NCI-H1105 (cell line): Measurements from ENCODE around the gene RNF4.
A peak's percentile ranks its signal among the peaks of the same experiment; 100 is the strongest.
"Not testable (repeated sequence)": the region's sequence is repeated elsewhere in the genome, so short reads cannot be mapped to it uniquely, and the experiment has no call there.

Source experiments
- DNase-seq: peaks from one replicate; lab custom pipeline; 2025; lab: John Stamatoyannopoulos, UW

RNF4 gene

DNA sequence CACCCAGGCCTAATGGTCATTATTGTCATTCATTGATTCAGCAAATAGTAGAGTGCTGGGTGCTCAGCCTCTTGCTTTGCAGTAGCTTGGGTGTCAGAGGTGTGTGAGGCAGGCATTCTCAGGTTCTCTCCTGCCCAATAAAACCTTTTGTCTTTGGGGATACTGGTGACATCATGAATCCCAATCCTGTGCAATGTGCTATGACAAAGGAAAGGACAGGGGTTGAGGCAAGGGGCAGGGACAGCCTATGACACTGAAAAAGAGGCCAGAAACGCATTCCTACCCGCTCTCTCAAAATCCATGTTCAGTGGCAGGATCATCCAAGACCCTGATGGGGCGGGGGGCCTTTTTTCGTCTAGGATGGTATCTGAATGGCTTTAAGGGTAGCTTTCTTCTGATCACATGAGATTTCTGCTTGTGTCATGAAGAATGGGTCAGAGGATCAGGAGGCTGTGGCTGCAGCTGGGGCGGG lies 66.0 kb downstream of the RNF4 start:
- DNase-seq: no peak

DNA sequence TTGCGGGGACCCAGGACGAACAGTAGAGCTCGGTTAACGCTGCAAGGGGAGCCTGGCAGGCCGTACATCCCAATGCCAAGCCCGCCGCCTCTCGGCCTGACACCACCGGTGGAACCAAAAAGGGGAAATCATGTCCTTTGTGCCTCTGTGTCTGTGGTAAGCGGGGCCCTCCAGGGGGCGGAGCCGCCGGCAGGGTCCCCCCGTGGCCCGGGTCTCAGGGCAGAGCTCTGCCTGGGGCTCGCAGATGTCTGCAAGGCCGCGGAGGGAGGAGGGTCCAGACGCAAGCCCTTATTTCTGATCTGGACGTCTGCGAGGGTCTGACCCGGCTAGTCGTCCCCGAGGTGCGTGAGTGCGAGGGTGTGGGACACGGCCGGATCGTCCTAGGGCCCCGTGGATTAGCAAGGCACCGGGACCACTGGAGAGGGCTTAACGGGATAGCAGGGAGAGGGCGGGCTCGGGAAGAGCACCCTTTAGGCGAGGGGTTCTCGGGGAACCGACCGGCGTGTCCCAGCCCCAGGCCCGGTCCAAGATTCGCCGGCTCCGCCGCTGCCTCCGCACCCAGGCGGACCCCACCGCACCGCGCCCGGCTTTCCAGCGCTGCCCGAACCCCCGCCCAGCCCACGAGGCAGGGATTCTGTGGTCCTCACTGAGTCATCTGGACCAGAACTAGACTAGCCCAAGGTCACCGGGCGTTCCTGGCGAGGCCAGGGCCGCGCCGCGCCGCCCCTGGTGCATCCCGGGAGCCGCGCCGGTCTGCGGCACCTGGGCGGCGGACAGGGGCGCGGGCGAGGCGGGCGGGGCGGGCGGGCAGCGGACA lies 66.7 kb downstream of the RNF4 start:
- DNase-seq: no peak

DNA sequence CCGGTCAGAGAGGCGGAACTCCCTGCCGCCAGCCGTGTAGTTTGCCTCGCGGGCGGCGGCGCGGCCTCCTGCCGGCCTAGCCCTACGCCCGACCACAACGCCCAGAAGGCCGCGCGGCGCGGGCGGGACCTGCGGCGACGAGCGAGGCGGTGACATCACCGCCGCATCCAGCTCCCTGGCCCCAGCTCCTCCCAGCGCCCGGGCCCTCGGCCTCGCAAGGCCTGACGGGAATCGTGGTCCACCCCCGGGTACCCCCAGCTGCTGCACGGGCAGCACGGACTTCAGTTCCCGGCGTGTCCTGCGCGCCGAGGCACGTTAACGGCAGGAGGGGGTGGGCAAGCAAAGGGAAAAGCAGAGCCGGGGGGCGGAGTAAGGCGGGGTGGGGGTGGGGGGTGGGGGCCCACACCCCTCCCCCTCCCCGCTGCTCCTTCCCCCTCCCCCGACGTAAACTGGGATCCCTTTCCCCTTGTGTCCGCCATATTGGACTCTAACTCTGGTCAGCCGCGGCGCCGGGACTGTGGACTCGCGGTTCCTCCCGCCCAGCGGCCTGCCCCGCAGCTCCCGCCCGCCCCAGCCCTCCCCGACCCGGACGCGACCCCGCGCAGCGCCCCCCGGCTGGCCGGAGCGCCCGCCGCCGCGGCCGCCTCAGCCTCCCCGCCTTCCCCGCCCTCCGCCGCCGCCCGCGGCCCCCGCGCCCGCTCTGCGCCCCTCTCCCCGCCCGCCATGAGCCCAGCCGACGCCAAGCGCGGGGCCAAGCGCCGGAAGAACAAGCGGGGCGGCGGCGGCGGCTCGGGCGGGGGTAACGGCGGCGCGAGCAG lies 67.5 kb downstream of the RNF4 start, which contains the start of gene FAM193A:
TSS of gene FAM193A (plus strand) at position 455 of the 818 bp plus-strand sequence. CDS start at position 724, 269 bp downstream.
- peak; percentile 92 for DNase-seq

DNA sequence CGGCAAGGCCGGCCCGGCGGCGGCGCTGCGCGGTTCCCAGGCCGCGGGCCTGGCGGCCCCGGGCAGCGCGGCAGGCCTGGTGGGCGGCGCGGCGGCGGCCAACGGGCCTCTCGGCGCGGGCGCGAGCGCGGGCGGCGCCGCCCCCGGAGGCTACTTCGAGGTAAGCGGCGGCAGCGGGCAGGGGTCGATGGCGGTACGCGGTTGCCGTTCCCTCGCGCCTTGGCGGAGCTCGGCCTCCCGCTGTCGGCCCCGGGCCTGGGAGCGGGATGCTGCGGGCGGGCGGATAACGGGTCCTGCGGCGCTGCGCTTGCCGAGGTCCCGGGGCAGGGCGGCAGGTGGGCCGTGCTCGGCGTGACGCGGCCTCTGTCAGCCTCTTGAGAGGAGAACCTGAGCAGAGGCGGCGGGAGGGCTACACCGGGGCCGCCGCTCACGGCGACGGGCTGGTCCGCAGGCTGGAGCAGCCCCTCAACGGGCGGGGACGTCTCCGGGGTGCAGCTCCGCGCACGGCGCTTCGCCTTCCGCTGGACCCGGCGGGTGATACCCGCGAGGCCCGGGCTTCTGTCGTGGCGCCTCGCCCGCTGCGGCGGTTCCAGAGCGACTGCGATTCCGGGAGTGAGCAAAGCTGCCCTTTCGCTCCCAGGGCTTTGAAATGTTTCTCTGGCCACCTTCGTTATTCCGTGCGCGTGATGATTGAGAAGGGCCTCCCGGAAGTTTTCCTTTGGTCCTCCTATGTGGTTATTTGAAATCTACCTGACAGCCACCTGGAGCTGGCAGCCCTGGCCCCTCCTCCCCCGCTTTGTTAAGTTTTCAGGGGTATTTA lies 68.3 kb downstream of the RNF4 start:
- no peak for DNase-seq

DNA sequence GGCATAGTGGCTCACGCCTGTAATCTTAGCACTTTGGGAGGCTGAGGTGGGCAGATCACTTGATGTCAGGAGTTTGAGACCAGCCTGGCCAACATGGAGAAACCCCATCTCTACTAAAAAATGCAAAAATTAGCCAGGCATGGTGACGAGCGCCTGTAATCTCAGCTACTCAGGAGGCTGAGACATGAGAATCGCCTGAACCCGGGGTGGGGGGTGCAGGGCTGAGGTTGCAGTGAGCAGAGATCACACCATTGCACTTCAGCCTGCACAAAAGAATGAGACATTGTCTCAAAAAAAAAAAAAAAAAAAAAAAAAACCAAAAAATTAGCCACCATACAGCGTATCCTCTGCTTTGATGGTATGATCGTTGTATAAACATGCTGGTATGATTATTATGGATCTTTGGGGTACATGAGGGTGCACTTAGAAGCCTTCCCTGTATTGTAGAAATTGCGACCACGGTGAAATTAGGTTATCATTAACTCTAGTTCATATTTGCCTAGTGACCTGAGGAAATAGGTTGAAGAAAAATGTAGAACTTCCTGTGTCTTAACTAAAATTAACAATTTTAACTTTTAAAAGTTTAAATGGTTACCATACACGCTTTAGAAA lies 74.8 kb downstream of the RNF4 start:
- DNase-seq: not testable (repeated sequence)

DNA sequence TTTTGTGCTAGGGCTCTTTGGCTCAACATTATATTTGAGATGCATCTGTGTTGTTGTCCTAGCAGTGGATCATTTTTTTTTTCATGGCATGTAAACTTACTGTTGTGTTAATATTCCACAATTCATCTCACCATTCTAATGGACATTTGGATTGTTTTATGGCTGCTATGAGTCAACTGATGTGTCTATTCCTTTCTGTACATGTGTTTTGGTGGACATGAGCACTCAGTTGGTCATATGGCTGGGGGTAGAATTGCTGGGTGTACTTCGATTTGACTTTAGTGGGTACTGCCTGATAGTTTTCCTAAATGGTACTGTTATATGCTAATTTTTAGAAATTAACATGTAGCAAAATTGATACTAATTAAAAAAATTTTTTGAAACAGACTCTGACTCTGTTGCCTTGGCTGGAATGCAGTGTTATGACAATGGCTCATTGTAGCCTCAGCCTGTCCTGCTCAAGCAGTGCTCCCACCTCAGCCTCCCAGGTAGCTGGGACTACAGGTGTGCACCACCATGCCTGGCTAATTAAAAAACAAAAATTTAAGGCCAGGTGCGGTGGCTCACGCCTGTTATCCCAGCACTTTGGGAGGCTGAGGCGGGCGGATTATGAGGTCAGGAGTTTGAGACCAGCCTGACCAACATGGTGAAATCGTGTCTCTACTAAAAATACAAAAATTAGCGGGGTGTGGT lies 76.6 kb downstream of the RNF4 start:
- DNase-seq: no peak

DNA sequence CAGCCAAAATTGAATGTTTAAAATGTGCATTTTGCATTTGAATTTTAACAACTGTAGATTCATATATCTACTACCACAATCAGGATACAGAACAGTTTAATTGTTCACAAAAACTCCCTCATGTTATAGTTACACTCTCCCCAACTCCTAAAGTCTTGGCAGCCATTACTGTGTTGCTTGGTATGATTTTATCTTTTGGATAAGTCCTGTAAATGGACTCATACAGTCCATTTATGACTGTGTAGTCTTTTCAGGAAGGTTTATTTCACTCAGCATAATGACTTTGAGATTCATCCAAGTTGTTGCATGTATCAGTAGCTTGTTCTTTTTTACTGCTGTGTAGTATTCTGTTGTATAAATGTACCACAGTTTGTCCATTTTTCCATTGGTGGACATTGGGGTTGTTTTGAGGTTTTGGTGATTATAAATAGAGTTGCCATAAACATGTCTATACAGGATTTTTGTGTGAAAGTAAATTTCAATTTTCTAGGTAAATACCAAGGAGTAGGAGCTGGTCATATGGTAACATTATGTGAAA lies 77.4 kb downstream of the RNF4 start:
- DNase-seq: no peak

DNA sequence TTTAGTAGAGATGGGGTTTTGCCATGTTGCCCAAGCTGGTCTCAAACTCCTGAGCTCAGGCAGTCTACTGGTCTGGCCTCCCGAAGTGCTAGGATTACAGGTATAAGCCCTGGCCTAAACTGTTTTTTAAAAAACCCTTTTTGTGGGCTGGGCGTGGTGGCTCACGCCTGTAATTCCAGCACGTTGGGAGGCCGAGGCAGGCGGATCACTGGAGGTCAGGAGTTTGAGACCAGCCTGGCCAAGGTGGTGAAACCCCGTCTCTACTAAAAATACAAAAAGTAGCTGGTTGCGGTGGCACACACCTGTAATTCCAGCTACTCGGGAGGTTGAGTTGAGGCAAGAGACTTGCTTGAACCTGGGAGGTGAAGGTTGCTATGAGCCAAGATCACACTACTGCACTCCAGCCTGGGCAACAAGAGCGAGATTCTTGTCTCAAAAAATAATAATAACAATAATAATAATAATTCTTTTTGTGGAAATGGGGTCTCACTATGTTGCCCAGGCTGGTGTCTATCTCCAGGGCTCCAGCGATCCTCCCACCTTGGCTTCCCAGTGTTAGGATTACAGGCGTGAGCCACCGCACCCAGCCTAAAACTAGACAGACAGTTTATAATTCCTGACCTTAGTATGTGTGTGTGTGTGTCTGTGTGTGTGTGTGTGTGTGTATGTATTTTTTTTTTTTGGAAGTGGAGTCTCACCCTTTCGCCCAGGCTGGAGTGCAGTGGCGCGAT lies 78.2 kb downstream of the RNF4 start:
- DNase-seq: not testable (repeated sequence)

DNA sequence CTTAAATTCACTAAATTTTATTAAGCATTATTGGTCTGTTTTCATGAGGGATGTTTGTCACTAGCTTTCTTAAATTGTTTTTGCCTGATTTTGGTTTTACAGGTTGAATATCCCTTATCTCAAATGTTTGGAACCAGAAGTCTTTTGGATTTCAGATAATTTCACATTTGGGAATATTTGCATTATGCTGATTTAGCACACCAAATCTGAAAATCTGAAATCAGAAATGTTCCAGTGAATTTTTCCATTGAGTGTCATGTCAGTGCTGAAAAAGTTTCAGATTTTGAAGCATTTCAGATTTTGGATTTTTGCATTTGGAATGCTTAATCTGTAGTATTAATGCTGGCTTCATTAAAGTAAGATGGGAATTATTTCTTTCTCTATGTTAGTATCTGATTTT lies 82.2 kb downstream of the RNF4 start:
- no peak for DNase-seq

DNA sequence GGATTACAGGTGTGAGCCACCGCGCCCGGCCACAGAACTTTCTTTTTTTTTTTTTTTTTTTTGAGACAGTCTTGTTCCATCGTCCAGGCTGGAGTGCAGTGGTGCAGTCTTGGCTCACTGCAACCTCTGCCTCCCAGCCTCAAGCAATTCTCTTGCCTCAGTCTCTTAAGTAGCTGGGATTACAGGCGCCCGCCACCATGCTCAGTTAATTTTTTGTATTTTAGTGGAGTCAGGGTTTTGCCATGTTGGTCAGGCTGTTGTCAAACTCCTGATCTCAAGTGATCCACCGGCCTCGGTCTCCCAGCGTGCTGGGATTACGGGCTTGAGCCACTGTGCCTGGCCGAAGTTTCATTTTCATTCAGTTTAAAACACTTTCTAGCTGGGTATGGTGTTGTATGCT lies 83.9 kb downstream of the RNF4 start:
- DNase-seq: no peak

DNA sequence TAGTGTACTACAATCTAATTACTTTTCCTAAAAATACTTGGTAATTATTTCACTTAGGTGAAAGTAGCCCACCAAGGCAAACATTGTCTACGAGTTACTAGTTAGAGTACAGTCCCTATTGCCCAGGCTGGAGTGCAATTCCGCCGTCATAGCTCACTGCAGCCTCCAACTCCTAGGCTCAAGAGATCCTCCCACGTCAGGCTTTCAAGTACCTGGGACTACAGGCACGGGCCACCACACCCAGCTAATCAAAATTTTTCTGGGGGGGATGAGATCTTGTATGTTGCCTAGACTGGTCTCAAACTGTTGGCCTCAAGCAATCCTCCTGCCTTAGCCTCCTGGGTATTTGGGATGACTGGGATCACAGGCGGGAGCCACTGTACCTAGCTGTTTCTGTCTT lies 89.4 kb downstream of the RNF4 start:
- no peak for DNase-seq

DNA sequence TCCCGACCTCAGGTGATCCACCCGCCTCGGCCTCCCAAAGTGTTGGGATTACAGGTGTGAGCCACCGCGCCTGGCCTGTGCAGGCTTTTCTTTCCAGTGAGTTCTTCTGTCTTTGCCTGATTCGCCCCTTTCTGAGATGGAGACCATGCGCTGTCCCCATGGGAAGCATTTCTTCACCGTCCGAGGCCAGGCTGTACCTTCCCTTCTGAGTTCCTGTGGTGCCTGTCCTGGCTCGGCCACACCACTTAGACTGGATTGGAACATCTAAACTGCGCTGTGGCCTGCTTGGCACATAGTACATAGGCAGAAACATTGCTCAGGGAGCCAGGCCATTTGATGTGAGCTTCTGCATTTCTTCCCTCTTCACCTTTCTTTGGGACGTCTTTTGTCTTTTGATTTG lies 91.3 kb downstream of the RNF4 start:
- no peak for DNase-seq
